Cerebellar cortex (tissue), 1 donor: ENCODE measurements around the gene BRD7.
"Not testable (repeated sequence)": the region's sequence is repeated elsewhere in the genome, so short reads cannot be mapped to it uniquely, and the experiment has no call there.

Experiments
- DNase-seq: peaks from one replicate; pipeline ENCODE4 v3.0.0-alpha.2; 2015; ENCODE audit warnings: low spot score

Gene BRD7

GRCh38 chr16:50354629-50355456, 13.9 kb downstream of the BRD7 start:
- no peak for DNase-seq

GRCh38 chr16:50354082-50354481, 14.7 kb downstream of the BRD7 start:
- DNase-seq = no peak

- no peak for DNase-seq
Observed at GRCh38 chr16:50351952-50352351, 16.8 kb downstream of the BRD7 start.

GRCh38 chr16:50351116-50351515, 17.7 kb downstream of the BRD7 start:
- DNase-seq = no peak

- not testable (repeated sequence) for DNase-seq
Observed at GRCh38 chr16:50345210-50345609, 23.6 kb downstream of the BRD7 start.

GRCh38 chr16:50343566-50343965, 25.2 kb downstream of the BRD7 start:
- DNase-seq = not testable (repeated sequence)

- no peak for DNase-seq
Observed at GRCh38 chr16:50340578-50340977, 28.2 kb downstream of the BRD7 start.

- DNase-seq = no peak
Observed at GRCh38 chr16:50338371-50339231, 30.2 kb downstream of the BRD7 start.

GRCh38 chr16:50336884-50337283, 31.9 kb downstream of the BRD7 start:
- DNase-seq = no peak

- no peak for DNase-seq
Observed at GRCh38 chr16:50335196-50335958, 33.4 kb downstream of the BRD7 start.

- DNase-seq = no peak
Observed at GRCh38 chr16:50334106-50334975, 34.4 kb downstream of the BRD7 start.

- DNase-seq = no peak
Observed at GRCh38 chr16:50332599-50332998, 36.2 kb downstream of the BRD7 start.

GRCh38 chr16:50331570-50331969, 37.2 kb downstream of the BRD7 start:
- DNase-seq = no peak

GRCh38 chr16:50329446-50330189, 39.2 kb downstream of the BRD7 start:
- DNase-seq = no peak

- peak; percentile 67 for DNase-seq
Observed at GRCh38 chr16:50326835-50327465, 41.8 kb downstream of the BRD7 start.

GRCh38 chr16:50326264-50326663, 42.5 kb downstream of the BRD7 start:
- DNase-seq = no peak

GRCh38 chr16:50324345-50324744, 44.4 kb downstream of the BRD7 start:
- DNase-seq = no peak

- peak; percentile 47 for DNase-seq
Observed at GRCh38 chr16:50323335-50324011, 45.3 kb downstream of the BRD7 start.

- DNase-seq = no peak
Observed at GRCh38 chr16:50322333-50322732, 46.5 kb downstream of the BRD7 start.

GRCh38 chr16:50320310-50320709, 48.5 kb downstream of the BRD7 start:
- no peak for DNase-seq
